SU-DHL-6 (cell line): ENCODE measurements around the gene LENG9.
"Not testable (repeated sequence)": the region's sequence is repeated elsewhere in the genome, so short reads cannot be mapped to it uniquely, and the experiment has no call there.

Experiments
- CTCF ChIP-seq: fragments of 200-600 bp; sonication (generic); IDR thresholded peaks from one replicate; pipeline ENCODE4 v1.5.1; 2017; ENCODE audit warnings: antibody characterized with exemption, mild to moderate bottlenecking, low read length, moderate library complexity; ENCODE audit not compliant: insufficient read depth, poor library complexity, severe bottlenecking
- EZH2phosphoT487 ChIP-seq: fragments of 200-600 bp; sonication (generic), shearing (Covaris generic); conservative IDR thresholded peaks from 2 replicates; pipeline ENCODE4 v1.6.1; 2018; ENCODE audit warnings: mild to moderate bottlenecking, antibody characterized with exemption, low read length, moderate library complexity, mixed read lengths

GRCh38 chr19:54466110-54466480 is 2.5 kb upstream of the LENG9 start:
- TF ChIP-seq CTCF, EZH2phosphoT487: not testable (repeated sequence)
